Renal cortical epithelial cell (primary cell): ENCODE results near the gene TLCD3A. TPM values are rescaled to one million over a fixed set of nuclear protein-coding genes. Genes with fewer than 3 reads are reported as not detected.
A peak's percentile ranks its signal among the peaks of the same experiment; 100 is the strongest.
"Not testable (repeated sequence)": the region's sequence is repeated elsewhere in the genome, so short reads cannot be mapped to it uniquely, and the experiment has no call there.

ENCODE experiments used
- DNase-seq: peaks from one replicate; pipeline ENCODE4 v3.0.0-alpha.2; 2011; ENCODE audit warnings: low read depth
- total RNA-seq: library from RNA; depleted of rRNA; stranded (reverse); fragments of >200 nt; gene quantifications from 2 replicates; pipeline ENCODE4 v1.2.3, GENCODE V29; 2014

TLCD3A gene
- total RNA-seq, 1 donor from 2014 or later, result 21.6 TPM

DNA sequence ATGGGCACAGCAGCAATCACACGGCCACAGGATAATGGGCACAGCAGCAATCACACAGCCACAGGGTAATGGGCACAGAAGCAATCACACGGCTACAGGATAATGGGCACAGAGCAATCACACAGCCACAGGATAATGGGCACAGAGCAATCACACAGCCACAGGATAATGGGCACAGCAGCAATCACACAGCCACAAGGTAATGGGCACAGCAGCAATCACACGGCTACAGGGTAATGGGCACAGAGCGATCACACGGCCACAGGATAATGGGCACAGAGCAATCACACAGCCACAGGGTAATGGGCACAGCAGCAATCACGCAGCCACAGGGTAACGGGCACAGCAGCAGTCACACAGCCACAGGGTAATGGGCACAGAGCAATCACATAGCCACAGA lies 17.0 kb downstream of the TLCD3A start:
- DNase-seq, result not testable (repeated sequence)

DNA sequence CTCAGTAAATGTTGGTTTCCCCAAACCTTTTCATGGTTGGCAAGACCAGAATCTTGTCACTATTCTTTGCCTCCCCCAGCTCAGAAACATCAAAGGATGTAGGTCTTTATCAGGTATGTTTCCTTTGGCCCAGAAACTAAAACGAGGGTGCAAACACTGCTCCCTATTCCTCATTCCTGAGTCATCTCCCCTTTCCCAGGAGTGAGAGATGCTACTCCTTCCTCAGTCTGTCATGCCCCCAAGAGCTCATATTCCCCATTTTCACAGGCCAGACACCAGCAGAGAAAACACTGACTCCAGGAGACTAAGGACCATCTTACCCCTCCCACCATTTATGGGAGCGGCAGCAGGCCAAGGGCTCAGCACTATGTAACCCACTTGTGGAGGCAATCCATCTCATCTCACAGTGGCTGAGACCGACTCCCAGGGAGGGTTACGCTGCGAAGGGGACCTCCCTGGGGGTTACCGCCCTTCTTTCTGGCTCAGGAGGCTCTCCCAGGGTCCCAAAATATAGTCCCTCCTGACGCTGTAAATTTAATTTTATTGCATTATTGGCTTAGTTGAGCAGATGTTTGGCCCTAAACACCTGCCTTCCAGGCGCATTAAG lies 18.1 kb downstream of the TLCD3A start:
- DNase-seq, result no peak

DNA sequence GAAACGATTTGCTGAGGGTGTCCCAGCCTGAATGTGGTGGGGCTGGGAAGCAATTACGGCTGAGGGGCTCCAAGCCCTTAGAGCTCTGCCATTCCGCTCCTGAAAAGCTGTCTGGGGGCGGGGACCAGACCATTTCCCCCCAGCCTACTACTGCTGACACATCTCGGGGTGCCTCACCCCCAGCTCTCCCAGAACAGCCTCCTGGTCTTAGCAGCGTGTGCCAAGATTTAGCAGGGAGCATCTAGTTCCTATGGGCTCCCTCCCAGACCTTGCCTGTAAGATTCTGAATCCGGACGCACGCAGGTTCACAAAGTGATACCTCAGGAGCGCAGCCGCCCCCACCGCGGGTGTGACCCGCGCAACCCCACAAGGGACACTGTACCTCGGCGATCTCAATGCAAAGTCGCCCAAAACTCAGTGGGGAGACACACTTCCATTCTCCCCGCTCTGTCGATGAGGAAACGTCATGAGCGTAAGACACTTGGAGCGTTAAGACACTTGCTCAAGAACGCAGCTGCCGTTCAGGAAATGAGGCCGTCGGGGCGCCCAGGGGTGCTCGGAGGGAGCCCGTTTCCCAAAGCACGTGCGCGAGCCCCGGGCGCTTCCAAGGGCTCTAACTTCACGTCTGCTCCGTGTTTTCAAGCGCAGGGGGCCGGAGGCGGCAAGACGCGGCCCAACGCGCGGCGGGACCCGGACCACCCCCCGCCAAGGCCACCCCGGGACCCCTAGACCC lies 19.0 kb downstream of the TLCD3A start:
- DNase-seq, result no peak

DNA sequence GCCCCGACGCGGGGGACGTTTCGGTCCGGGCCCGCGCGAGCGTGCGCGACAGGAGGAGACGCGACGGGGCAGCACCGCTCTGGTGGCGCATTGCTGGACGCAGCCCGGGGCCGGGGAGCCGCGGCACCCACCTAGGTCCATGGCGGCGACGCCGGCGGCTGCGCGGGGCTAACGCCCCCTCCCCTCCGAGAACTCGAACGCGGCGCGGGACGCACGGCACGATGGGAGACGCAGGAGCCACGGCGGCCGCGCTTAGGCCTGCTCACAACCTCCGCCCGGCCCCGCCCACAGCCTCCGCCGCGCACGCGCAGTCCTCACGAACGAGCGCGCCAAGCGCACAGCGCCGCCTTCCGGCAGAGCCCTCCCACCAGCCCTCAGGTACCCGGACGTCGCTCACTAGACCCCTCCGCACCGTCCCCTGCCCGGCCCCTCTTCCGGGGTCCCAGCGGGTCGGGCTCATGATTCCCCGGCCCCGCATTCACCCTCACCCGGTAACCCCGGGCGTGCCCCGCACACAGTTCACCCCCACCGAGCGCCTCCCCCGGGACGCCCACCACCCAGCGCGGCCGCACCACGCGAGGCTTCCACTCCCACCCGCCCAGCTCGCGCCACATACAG lies 19.7 kb downstream of the TLCD3A start, which contains the start of gene GEMIN4:
GEMIN4 (minus strand) TSS at position 263 of the 618 bp plus-strand sequence; CDS start at position 141, 122 bp downstream.
- peak; percentile 43 for DNase-seq

DNA sequence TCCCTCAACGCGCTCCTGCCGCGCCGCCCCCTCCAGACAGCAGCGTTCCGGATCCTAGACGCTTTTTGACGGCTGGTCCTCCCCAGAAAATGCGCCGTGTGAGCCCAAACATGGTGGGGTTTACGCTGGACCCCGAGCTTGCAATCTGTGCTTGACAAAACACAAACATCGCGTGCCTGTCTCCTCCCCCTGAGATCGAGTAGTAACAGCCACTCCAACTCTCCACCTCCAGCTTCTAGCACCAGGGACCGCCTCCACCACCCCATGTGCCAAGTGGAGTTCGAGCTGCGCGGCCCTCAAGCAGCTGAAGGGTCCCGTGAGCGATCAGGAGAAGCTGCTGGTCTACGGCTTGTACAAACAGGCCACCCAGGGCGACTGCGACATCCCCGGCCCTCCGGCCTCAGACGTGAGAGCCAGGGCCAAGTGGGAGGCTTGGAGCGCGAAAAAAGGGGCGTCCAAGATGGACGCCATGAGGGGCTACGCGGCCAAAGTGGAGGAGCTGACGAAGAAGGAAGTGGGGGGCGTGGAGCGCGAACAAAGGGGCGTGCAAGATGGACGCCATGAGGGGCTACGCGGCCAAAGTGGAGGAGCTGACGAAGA lies 20.3 kb downstream of the TLCD3A start:
- peak; percentile 27 for DNase-seq

DNA sequence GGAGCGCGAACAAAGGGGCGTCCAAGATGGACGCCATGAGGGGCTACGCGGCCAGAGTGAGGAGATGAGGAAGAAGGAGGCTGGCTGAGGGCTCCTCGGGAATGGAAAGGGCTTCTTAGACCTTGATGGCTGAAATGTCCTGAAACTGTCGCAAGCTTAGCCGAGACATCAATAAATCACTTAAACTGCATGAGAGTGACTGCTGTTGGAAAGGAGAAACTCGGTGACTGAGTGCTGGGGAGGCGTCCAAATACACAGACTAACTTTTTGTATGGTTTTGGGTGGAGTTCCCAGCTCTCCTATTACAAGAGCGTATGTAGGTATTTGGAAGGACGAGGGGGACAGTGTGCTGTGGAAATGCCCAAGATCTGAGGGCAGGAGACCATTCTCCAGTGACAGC lies 21.0 kb downstream of the TLCD3A start:
- DNase-seq, result no peak

DNA sequence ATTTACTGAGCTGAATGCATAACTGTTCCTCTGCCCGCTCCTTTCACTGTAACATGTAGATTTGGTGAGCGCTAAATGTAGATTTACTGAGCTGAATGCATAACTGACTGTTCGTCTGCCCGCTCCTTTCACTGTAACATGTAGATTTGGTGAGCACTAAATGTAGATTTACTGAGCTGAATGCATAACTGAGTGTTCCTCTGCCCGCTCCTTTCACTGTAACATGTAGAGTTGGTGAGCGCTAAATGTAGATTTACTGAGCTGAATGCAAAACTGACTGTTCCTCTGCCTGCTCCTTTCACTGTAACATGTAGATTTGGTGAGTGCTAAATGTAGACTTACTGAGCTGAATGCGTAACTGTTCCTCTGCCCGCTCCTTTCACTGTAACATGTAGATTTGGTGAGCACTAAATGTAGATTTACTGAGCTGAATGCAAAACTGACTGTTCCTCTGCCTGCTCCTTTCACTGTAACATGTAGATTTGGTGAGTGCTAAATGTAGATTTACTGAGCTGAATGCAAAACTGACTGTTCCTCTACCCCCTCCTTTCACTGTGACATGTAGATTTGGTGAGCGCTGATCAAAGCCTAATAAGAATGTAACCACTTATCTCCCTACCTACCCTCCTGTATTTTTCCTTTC lies 23.0 kb downstream of the TLCD3A start:
- DNase-seq, result not testable (repeated sequence)

DNA sequence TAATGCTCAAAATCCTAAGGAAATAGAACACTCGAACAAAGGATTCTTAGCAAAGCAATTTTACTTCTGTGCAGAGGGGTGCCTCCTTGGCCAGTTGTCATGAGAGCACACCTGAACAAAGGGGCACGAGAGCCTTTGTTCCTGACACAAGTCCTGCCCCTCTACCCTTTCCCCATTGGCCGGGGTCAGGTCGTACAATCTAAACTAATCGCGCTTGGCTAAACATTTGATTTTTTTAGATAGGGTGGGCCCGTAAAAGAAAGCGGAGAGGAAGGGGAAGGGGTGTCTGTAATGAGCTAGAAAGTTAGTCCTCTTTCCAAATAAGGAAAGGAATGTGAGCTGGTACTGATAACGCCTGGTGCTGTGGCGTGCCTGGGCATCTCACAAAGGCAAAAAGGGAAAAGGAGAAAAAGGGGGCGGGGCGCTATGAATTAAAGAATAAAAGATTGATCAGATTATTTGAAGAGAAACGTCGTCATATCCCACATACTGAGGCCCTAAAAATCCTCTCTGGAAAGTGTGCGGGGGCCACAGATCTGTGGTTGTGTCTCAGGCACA lies 23.7 kb downstream of the TLCD3A start:
- not testable (repeated sequence) for DNase-seq

DNA sequence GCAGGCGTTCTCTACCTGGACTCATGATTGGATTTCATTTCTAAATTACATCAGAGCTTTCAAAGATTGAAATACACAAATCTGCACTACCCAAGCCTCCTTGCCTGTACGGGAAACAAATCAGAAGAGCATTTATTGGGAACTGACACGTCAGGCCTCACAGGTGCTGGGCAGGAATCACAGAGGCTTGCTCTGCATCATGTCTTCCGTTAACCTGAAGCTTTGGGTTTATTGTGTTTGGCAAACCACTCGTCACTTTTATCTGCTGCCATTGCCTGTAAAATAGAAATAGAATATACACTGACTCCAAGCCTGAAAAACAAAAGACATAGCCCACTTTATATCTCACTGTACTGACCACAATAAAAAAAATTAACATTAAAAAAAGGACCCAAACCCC lies 27.6 kb downstream of the TLCD3A start:
- DNase-seq, result no peak

DNA sequence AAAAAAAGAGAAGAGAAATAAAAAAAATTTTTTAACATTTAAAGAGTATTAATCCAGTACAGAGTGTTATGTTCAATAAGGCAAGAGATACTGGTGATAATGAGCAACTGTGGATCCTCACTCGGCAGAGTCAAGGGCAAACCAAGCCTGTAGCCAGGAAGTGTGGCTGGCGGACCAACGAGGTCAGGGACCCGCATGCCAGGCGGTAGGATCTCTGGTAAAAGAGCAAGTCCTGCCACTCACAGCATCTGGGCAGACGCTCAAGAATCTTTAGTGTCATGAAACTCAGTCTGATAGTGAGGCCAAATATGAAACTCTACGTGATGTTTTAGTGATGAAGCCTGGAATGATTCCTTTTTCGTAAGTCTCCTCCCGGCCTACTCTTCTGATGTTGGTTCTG lies 28.0 kb downstream of the TLCD3A start:
- no peak for DNase-seq

DNA sequence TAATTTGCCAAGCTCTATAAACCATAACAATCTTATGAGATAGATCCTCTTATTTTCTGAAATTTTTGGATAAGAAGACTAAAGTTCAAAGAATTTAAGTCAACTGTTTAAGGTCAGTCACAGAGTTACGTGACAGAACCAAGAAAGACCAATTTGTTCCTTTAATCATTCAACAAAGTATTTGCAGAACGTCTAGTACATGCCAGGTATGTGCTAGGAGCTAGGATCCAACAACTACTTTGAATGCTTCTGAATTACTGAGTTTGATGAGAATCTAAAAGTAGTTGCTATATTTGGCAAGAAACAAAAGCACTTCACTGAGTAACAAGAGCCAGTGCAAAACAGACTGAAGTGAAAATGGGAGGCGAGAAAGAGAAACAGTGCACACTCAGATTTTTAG lies 34.7 kb downstream of the TLCD3A start:
- DNase-seq, result no peak

DNA sequence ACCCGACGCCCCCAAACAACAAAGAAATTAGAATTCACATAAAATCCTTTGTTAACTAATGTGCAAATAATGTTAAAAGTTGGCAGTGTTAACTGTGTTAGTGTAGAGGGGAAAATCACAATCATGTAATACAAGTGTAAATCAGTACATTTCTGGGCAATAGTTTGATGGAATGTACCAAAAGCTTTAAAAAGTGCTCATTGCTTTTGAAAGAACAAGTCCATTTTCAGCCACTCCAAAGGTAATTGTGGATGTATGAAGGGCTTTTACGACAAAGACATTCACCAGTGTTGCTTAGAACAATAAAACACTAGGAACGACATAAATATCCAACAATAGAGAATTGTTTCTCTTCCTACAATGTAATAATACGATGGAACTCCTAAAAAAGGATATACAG lies 40.6 kb downstream of the TLCD3A start:
- DNase-seq, result no peak

DNA sequence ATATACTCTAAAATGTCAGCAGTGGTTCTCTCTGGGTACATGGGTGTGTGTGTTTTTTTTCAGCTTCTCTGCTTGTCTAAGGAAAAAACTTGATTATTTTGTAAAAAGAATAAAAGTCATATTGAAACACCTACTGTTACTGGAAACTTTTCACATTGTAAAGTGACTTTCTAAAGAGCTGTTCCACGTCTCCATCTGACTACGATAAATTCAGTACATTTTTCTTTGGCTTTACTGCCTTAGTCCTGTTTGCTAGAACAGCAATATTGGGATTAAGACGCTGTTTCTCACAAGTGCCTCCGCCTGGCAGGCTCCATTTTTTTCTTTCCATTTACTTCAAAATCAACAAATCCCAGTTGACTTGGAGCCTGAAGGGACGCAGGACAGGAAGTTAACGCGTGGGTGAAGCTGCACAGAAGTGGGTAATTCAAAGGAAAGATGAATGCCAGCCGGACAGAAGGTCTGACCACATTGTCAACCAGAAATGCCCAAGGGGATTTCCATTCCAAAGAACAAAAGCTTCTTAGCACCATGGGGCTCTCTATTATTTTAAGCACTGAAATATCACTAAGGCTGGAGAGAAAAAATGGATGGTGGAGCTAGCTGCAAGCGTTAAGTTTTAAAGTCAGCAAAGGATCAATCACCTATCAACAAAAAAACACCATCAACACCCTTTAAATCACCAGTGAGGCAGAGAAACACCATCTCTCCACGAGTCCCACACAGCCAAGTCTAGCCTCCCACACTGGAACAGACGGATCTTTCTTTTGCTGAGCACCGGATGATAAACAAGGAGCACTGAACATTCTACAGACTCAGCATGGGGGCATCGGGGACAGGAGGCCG lies 41.3 kb downstream of the TLCD3A start:
- DNase-seq, result no peak

DNA sequence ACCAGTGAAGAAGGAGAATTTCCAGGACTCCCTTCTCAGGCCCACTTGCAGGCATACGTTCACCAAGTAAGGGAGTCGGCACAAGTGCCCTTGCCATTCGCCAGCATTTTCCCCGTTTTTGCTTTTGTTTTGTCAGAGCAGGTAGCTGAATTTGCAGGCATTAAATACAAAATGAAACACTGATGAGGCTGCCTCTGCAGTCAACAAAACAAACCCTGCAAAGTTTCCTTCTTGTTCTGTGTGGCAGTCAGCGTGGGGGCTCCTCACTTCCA lies 41.9 kb downstream of the TLCD3A start:
- DNase-seq, result no peak

DNA sequence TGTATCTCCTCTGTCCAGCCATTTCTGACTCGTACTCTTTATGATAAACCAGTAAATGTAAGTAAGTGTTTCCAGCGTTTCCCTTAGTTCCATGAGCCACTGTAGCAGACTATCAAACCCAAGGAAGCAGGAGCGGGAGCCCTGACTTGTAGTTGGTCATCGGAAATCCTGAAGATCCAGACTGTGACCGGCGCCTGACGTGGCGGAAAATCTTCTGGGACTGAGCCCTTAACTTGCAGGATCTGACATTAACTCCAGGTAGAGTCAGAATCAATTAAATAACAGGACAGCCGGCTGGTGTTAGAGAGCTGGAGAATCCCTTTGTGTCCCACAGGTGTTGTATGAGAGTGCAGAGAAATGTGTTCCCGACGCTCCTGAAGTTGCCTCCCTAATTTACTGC lies 45.7 kb downstream of the TLCD3A start:
- no peak for DNase-seq

DNA sequence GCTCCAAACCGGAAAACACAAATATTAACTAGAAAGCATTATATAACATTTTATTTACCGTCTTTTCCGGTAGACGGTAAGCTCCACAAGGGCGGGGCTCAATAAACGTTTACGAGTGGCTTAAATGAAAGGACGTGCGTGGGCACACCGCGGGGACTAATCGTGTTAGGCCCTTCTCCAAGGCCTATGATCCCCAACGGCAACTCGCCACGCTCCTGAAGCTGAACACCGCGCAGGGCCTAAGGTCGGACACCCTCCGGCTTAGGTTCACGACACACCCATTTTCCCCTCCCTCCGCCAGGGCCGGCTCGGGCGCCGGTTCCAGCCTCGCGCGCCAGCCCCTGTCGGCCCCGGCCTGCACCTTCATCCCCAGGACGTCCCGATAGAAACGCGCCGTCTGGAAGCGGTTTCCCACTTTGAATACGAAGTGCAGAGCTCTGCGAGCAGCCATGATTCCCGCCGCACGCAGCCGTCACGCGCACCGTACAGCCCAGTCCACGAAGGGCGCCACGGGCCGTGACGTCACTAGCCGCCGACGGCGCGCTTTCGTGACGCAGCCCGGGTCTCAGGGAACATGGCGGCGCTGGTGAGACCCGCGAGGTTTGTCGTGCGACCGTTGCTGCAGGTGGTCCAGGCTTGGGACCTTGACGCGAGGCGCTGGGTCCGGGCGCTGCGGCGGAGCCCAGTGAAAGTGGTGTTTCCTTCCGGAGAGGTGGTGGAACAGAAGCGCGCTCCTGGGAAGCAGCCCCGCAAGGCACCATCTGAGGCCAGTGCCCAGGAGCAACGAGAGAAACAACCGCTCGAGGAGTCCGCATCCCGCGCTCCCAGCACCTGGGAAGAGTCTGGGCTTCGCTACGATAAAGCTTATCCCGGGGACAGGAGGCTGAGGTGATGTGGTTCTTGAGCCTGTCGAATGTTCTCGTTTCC lies 49.7 kb downstream of the TLCD3A start, which contains the start of the genes GLOD4 and MRM3:
GLOD4 (minus strand) TSS at position 476 of the 927 bp plus-strand sequence; CDS start at position 451, 25 bp downstream.
MRM3 (plus strand) TSS at position 549 of the 927 bp plus-strand sequence; CDS start at position 575, 26 bp downstream.
- DNase-seq, result peak; percentile 66

DNA sequence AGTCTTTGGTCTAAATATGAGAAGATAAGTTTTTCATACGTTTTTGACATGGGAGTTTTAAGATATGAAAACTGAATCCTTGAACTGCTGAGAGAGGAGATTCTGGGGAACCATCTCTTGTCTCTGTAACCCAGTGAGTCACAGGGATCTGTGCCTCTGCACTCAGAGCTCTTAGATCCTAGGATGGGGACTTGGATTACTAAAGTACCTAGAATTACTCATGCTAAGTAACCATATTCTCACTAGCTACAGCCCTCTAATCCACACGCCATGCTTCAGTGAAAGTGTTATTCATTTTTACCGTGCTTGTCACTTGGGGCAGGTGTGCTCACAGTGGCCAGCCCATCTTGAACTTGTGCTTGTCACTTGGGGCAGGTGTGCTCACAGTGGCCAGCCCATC lies 51.7 kb downstream of the TLCD3A start:
- DNase-seq, result no peak

DNA sequence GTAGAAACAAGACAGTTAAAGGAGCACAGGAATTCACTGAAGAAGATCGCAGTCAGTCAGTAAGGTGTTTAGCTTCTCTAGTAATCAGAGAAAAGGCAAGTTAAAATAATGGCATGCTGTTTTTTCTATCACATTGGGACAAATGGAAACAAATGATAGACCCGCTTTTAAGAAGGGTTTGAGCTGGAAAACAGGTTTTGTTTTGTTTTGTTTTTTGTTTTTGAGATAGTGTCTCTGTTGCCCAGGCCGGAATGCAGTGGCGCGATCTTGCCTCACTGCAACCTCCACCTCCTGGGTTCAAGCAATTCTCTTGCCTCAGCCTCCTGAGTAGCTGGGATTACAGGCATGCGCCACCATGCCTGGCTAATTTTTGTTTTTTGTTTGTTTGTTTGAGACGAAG lies 53.5 kb downstream of the TLCD3A start:
- not testable (repeated sequence) for DNase-seq

DNA sequence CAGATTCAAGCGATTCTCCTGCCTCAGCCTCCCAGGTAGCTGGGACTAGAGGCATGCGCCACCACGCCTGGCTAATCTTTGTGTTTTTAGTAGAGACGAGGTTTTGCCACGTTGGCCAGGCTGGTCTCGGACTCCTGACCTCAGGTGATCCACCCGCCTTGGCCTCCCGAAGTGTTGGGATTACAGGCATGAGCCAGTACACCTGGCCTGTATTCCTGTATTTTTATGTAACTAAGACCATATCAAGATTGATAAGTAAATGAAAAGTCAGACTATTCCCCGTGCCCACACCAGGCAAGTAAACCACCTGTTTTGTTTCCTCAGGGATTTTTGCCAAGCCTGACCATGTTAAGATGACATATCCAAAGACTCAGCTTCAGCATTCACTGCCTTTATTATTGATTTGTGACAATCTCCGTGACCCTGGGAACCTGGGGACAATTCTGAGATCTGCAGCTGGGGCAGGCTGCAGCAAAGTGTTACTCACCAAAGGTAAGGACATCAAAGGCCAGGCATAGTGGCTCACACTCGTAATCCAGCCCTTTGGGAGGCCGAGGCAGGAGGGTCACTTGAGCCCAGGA lies 55.3 kb downstream of the TLCD3A start:
- DNase-seq, result no peak
